K562 (cell line): ENCODE data around the gene FAM114A2. TPM values are rescaled to one million over a fixed set of nuclear protein-coding genes. Genes with fewer than 3 reads are reported as not detected.

ENCODE experiments used
- KDM4B ChIP-seq, 2 experiments: fragments of 450-650 bp in 1 of 2; sonication (generic) in 1 of 2; IDR thresholded peaks; 2 replicates each; pipeline ENCODE4 v1.6.1; 2016 to 2017; ENCODE audit warnings: borderline replicate concordance in 2 of 2, antibody characterized with exemption in 1 of 2, low read depth in 1 of 2, mild to moderate bottlenecking in 1 of 2
- REST ChIP-seq, 2 experiments: fragments of 450-650 bp; formaldehyde crosslinking in 1 of 2; IDR thresholded peaks; 2 replicates each; pipeline versions ENCODE4 v1.4.0 to v1.6.1; 2014 to 2020; ENCODE audit warnings: mild to moderate bottlenecking in 2 of 2, borderline replicate concordance in 1 of 2, low read depth in 1 of 2
- TRIM28 ChIP-seq: fragments of 450-650 bp; IDR thresholded peaks from 2 replicates; pipeline ENCODE4 v1.6.1; 2017
- polyA plus RNA-seq, 8 experiments: library from polyadenylated mRNA; depleted of rRNA in 4 of 8; stranded (reverse) in 5 of 8; unstranded in 3 of 8; fragments of >200 nt; fragmentation: Nextera tagmentation in 2 of 8; fragmentation: Illumina TruSeq in 1 of 8; extraction: Ambion mirVana in 2 of 8; extraction: Trizol in 1 of 8; gene quantifications; 2 replicates each; pipeline versions ENCODE4 v1.2.1 to v1.2.3, GENCODE V29; 2011 to 2014; ENCODE audit warnings: inconsistent platforms in 1 of 8, missing spikeins in 1 of 8
- total RNA-seq, 7 experiments: library from RNA; depleted of rRNA in 6 of 7; stranded (reverse); fragments of >200 nt in 6 of 7; fragmentation: Illumina TruSeq in 2 of 7; extraction: Trizol in 2 of 7; gene quantifications; 2 replicates each; pipeline versions ENCODE4 v1.2.1 to v1.2.3, GENCODE V29; 2011 to 2021; ENCODE audit warnings: low replicate concordance in 1 of 7

Gene FAM114A2
- total and polyA plus RNA-seq, 9 of the 15 experiments (the other 6 are each of a cell fraction or from before 2014, with no cell fraction given), result 14.4 to 28.1 (median 21.2) TPM

- no peak for TF ChIP-seq REST (IDR thresholded peaks at IDR 0.05; ENCODE audit: borderline replicate concordance)
- TF ChIP-seq REST (CRISPR knock-in tag; IDR thresholded peaks at IDR 0.05; ENCODE audit: low read depth), result no peak
- TF ChIP-seq KDM4B (IDR thresholded peaks at IDR 0.05; ENCODE audit: borderline replicate concordance in 2 of 2, low read depth in 1 of 2), result no peak
- TF ChIP-seq TRIM28, result no peak
These were observed 33.2 kb upstream of the FAM114A2 start (continued) for GRCh38 chr5:154071799-154072413.
